ENCODE measurements around the gene PCSK6. TPM values are rescaled to one million over a fixed set of nuclear protein-coding genes. Genes with fewer than 3 reads are reported as not detected.

PCSK6 gene
- total RNA-seq, 1 experiment from 2014 or later = 10.6 TPM

DNA sequence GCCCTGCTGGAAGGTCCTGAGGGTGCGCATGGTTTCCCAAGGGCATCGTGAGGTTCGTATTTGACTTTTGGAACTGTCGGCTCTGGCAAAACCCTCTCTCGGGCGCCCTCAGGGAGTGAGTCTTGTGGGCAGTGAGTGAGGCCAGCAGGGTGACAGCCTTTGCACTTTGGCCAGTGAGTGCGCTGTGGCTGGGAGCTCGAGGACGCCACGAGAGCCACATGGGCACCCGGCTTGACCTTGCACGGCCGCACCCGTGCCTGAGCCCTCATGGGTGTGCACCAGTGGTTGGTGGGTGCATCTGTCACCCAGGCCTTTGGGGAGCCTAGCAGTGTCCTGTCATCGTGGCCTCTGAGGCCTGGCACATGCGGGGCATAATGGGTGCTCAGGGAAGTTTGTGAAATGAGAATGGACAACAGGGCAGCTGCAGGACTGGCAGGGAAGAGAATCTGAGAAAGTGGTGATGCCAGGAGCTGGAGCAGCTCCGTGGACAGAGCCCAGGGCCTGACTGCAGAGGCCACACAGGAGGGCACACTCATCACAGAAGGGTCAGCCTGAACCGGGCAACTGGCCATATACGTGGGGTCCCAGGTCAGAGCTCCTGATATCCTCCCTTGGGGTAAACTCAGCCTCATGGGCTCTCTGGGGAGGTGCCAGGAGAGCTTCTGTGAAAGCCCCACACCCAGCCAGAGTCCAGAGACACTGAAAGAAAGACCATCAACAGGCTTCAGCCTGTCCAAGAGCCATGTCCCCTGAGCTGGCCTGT lies 164.1 kb downstream of the PCSK6 start:
- DNase-seq (ENCODE audit: low read depth, low spot score) = no peak
- no TSS peak for BruUV-seq (replicated peaks)
- no peak for ATAC-seq
- CTCF ChIA-PET = no interaction called here
- no peaks in the 10 kb centered on the region for H3K27me3 ChIP-seq (ENCODE audit: control insufficient read depth, insufficient read depth, low read length)
- no peak overlapping the region for H3K4me3 ChIP-seq (ENCODE audit: low read depth in 2 of 2, low read length in 2 of 2)
- H3K4me1 ChIP-seq (ENCODE audit: control insufficient read depth, insufficient read depth, low read length) = no peaks in the 10 kb centered on the region
- no peaks in the 10 kb centered on the region for H3K36me3 ChIP-seq (ENCODE audit: control insufficient read depth, insufficient read depth, low read length)
- no peaks in the 10 kb centered on the region for H3K9me3 ChIP-seq (ENCODE audit: control insufficient read depth, insufficient read depth, low read depth, low read length)
- in situ Hi-C loops (cut with HindIII; ENCODE audit: low pct_unique_long_range_greater_than_20kb, low sequenced_read_pairs) = no loop called here
- no peak overlapping the region for H3K27ac ChIP-seq (ENCODE audit: low read length)
- POLR2A ChIA-PET = no interaction called here
- TF ChIP-seq, protein P1, sequence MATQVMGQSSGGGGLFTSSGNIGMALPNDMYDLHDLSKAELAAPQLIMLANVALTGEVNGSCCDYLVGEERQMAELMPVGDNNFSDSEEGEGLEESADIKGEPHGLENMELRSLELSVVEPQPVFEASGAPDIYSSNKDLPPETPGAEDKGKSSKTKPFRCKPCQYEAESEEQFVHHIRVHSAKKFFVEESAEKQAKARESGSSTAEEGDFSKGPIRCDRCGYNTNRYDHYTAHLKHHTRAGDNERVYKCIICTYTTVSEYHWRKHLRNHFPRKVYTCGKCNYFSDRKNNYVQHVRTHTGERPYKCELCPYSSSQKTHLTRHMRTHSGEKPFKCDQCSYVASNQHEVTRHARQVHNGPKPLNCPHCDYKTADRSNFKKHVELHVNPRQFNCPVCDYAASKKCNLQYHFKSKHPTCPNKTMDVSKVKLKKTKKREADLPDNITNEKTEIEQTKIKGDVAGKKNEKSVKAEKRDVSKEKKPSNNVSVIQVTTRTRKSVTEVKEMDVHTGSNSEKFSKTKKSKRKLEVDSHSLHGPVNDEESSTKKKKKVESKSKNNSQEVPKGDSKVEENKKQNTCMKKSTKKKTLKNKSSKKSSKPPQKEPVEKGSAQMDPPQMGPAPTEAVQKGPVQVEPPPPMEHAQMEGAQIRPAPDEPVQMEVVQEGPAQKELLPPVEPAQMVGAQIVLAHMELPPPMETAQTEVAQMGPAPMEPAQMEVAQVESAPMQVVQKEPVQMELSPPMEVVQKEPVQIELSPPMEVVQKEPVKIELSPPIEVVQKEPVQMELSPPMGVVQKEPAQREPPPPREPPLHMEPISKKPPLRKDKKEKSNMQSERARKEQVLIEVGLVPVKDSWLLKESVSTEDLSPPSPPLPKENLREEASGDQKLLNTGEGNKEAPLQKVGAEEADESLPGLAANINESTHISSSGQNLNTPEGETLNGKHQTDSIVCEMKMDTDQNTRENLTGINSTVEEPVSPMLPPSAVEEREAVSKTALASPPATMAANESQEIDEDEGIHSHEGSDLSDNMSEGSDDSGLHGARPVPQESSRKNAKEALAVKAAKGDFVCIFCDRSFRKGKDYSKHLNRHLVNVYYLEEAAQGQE (IDR thresholded peaks at IDR 0.05; ENCODE audit: insufficient read depth in 1 of 2, low read depth in 2 of 2, low read length in 1 of 2) = no peak
- TF ChIP-seq SIN3A (IDR thresholded peaks at IDR 0.05; ENCODE audit: borderline replicate concordance, insufficient read depth, low read depth, low read length) = no peak
- TF ChIP-seq, protein P2, sequence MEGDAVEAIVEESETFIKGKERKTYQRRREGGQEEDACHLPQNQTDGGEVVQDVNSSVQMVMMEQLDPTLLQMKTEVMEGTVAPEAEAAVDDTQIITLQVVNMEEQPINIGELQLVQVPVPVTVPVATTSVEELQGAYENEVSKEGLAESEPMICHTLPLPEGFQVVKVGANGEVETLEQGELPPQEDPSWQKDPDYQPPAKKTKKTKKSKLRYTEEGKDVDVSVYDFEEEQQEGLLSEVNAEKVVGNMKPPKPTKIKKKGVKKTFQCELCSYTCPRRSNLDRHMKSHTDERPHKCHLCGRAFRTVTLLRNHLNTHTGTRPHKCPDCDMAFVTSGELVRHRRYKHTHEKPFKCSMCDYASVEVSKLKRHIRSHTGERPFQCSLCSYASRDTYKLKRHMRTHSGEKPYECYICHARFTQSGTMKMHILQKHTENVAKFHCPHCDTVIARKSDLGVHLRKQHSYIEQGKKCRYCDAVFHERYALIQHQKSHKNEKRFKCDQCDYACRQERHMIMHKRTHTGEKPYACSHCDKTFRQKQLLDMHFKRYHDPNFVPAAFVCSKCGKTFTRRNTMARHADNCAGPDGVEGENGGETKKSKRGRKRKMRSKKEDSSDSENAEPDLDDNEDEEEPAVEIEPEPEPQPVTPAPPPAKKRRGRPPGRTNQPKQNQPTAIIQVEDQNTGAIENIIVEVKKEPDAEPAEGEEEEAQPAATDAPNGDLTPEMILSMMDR (IDR thresholded peaks at IDR 0.05) = no peak
- TF ChIP-seq TCF7L2 (IDR thresholded peaks at IDR 0.05; ENCODE audit: low read depth, low read length) = no peak
- no peak for TF ChIP-seq POLR2AphosphoS5 (IDR thresholded peaks at IDR 0.05; ENCODE audit: low read depth, low read length)
- intact Hi-C loops (cut with micrococcal nuclease; ENCODE audit: unreplicated experiment) = no loop called here

DNA sequence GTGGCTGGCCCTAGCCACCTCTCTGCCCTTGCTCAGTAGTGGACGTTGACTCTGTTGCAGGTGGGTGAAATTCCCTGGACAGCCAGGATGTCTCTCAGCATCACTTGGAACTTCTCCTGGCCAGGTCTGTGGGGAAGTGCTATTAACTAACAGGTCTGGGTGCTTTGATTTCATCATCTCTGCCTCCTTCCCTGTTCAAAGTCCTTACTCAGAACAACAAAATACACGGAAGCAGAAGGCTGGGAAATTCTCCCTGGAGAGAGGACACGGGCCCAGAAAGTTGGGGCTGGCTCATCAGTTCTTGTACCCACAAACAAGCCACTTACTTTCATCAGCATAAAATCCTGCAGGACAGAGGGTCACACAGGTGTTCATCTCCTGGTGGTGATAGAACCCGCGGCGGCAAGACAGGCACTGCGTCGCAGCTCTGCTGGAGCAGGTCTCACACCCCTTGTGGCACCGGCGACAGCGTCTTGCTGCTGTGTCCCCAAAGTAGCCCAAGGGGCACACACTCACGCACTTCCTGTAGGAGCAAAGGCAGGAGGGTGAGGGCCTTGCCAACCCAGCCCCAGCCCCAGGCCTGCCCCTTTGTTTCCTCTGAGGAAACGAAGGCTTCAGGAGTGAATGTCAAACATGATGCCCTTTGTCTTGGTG lies 164.9 kb downstream of the PCSK6 start:
- H3K36me3 ChIP-seq (ENCODE audit: control insufficient read depth, insufficient read depth, low read length) = no peaks in the 10 kb centered on the region
- no TSS peak for BruUV-seq (replicated peaks)
- CTCF ChIA-PET = no interaction called here
- no peaks in the 10 kb centered on the region for H3K9me3 ChIP-seq (ENCODE audit: control insufficient read depth, insufficient read depth, low read depth, low read length)
- ATAC-seq (no peak), DNase-seq (ENCODE audit: low read depth, low spot score) (no peak)
- no peak overlapping the region for H3K4me3 ChIP-seq (ENCODE audit: low read depth in 2 of 2, low read length in 2 of 2)
- no peaks in the 10 kb centered on the region for H3K27me3 ChIP-seq (ENCODE audit: control insufficient read depth, insufficient read depth, low read length)
- intact Hi-C loops (cut with micrococcal nuclease; ENCODE audit: unreplicated experiment) = no loop called here
- in situ Hi-C loops (cut with HindIII; ENCODE audit: low pct_unique_long_range_greater_than_20kb, low sequenced_read_pairs) = no loop called here
- H3K27ac ChIP-seq (ENCODE audit: low read length) = no peak overlapping the region
- POLR2A ChIA-PET = no interaction called here
- TF ChIP-seq SIN3A (IDR thresholded peaks at IDR 0.05; ENCODE audit: borderline replicate concordance, insufficient read depth, low read depth, low read length) (no peak), POLR2AphosphoS5 (IDR thresholded peaks at IDR 0.05; ENCODE audit: low read depth, low read length) (no peak), TCF7L2 (IDR thresholded peaks at IDR 0.05; ENCODE audit: low read depth, low read length) (no peak)
- TF ChIP-seq, protein P2 (IDR thresholded peaks at IDR 0.05) = no peak
- TF ChIP-seq, protein P1 (IDR thresholded peaks at IDR 0.05; ENCODE audit: insufficient read depth in 1 of 2, low read depth in 2 of 2, low read length in 1 of 2) = no peak
- H3K4me1 ChIP-seq (ENCODE audit: control insufficient read depth, insufficient read depth, low read length) = no peaks in the 10 kb centered on the region

All from Panc1 (cell line).